Ishikawa (cell line): ENCODE measurements around the gene CNTF.

ENCODE experiments used
- CEBPB ChIP-seq: IDR thresholded peaks from 2 replicates; pipeline ENCODE4 v1.6.1; 2012
- CREB1 ChIP-seq: IDR thresholded peaks from 2 replicates; pipeline ENCODE4 v1.6.1; 2012; ENCODE audit warnings: low read depth
- EGR1 ChIP-seq: IDR thresholded peaks from 2 replicates; pipeline ENCODE4 v1.6.1; 2012
- EP300 ChIP-seq: IDR thresholded peaks from 2 replicates; pipeline ENCODE4 v1.6.1; 2012; ENCODE audit warnings: borderline replicate concordance
- FOXM1 ChIP-seq: IDR thresholded peaks from 2 replicates; pipeline ENCODE4 v1.6.1; 2012; ENCODE audit warnings: low read depth, borderline replicate concordance
- NFIC ChIP-seq: IDR thresholded peaks from 2 replicates; pipeline ENCODE4 v1.6.1; 2012
- TAF1 ChIP-seq: IDR thresholded peaks from 2 replicates; pipeline ENCODE4 v1.6.1; 2012; ENCODE audit warnings: low read depth, mild to moderate bottlenecking
- TCF12 ChIP-seq: IDR thresholded peaks from 2 replicates; pipeline ENCODE4 v1.6.1; 2012; ENCODE audit warnings: low read depth
- YY1 ChIP-seq: IDR thresholded peaks from 2 replicates; pipeline ENCODE4 v1.6.1; 2012; ENCODE audit warnings: low read depth
- ZBTB7A ChIP-seq: IDR thresholded peaks from 2 replicates; pipeline ENCODE4 v1.6.1; 2012; ENCODE audit warnings: low read depth
- TF ChIP-seq, protein P1 (sequence below): IDR thresholded peaks from 2 replicates; pipeline ENCODE4 v1.6.1; 2012
- TF ChIP-seq, protein P2 (sequence below): IDR thresholded peaks from 2 replicates; pipeline ENCODE4 v1.6.1; 2012; ENCODE audit warnings: low read depth, mild to moderate bottlenecking

DNA sequence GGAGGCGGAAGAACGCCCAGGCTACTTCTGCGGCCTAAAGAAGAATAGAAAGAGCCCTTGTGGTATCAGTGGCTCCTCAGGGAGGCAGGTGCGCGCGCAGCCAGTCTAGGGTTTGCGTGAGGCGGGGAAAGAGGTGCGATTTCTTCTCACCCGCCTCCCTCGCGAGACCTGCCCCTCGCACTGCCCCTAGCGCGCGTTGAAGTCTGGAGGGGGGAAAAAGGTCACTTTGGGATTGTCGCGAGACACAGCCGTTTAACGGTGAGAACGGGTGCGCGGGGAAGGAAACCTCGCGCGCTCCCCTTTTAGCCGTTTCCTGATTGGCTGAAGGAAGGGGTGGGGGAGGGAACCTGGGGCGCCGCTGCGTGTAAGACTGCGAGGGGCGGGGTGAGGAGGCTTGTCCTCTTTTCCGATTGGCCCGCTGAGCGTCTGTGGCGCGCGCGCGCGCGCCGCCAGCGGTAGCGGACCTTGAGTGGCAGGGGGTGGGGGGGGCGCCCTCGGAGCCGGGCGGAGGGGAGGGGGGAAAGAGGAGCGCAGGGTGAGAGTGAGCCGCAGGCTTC is 43.8 kb upstream of the CNTF start, which contains the start of gene ZFP91:
- TF ChIP-seq CEBPB (no peak), EP300 (no peak), YY1 (no peak), CREB1 (no peak), ZBTB7A (no peak), TAF1 (no peak; the same call in 1 of the 2 replicates), EGR1 (no peak), FOXM1 (no peak), TCF12 (no peak), NFIC (no peak)
- TF ChIP-seq, protein P1, sequence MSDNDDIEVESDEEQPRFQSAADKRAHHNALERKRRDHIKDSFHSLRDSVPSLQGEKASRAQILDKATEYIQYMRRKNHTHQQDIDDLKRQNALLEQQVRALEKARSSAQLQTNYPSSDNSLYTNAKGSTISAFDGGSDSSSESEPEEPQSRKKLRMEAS = no peak
- TF ChIP-seq, protein P2, sequence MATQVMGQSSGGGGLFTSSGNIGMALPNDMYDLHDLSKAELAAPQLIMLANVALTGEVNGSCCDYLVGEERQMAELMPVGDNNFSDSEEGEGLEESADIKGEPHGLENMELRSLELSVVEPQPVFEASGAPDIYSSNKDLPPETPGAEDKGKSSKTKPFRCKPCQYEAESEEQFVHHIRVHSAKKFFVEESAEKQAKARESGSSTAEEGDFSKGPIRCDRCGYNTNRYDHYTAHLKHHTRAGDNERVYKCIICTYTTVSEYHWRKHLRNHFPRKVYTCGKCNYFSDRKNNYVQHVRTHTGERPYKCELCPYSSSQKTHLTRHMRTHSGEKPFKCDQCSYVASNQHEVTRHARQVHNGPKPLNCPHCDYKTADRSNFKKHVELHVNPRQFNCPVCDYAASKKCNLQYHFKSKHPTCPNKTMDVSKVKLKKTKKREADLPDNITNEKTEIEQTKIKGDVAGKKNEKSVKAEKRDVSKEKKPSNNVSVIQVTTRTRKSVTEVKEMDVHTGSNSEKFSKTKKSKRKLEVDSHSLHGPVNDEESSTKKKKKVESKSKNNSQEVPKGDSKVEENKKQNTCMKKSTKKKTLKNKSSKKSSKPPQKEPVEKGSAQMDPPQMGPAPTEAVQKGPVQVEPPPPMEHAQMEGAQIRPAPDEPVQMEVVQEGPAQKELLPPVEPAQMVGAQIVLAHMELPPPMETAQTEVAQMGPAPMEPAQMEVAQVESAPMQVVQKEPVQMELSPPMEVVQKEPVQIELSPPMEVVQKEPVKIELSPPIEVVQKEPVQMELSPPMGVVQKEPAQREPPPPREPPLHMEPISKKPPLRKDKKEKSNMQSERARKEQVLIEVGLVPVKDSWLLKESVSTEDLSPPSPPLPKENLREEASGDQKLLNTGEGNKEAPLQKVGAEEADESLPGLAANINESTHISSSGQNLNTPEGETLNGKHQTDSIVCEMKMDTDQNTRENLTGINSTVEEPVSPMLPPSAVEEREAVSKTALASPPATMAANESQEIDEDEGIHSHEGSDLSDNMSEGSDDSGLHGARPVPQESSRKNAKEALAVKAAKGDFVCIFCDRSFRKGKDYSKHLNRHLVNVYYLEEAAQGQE = no peak
